MM.1S (cell line): ENCODE data around the gene FGFRL1.
"Not testable (repeated sequence)": the region's sequence is repeated elsewhere in the genome, so short reads cannot be mapped to it uniquely, and the experiment has no call there.

ENCODE experiments used
- DNase-seq: peaks from one replicate; pipeline ENCODE4 v3.0.0-alpha.2; 2015
- H2AFZ ChIP-seq: fragments of 300-600 bp; sonication (generic); 2 replicates; pipeline ENCODE4 v1.6.0; 2016; ENCODE audit warnings: antibody characterized with exemption, low read length
- H3F3A ChIP-seq: fragments of 300-600 bp; sonication (generic); 2 replicates; pipeline ENCODE4 v1.6.1; 2016; ENCODE audit warnings: mild to moderate bottlenecking, antibody characterized with exemption, low read length, moderate library complexity, mixed read lengths; ENCODE audit not compliant: insufficient read depth
- H3K27ac ChIP-seq: fragments of 300-600 bp; sonication (generic); 2 replicates; pipeline ENCODE4 v1.5.1; 2016; ENCODE audit warnings: mild to moderate bottlenecking, low read length
- H3K27me3 ChIP-seq: fragments of 300-600 bp; sonication (generic); replicated peaks from 2 replicates; pipeline ENCODE4 v1.6.0; 2016; ENCODE audit warnings: low read length; ENCODE audit not compliant: insufficient read depth
- H3K36me3 ChIP-seq: fragments of 300-600 bp; sonication (generic); replicated peaks from 2 replicates; pipeline ENCODE4 v1.6.1; 2016; ENCODE audit warnings: mild to moderate bottlenecking, low read length, mixed read lengths; ENCODE audit not compliant: insufficient read depth
- H3K4me1 ChIP-seq: fragments of 300-600 bp; sonication (generic); 2 replicates; pipeline ENCODE4 v1.6.1; 2016; ENCODE audit warnings: low read length, mixed read lengths
- H3K4me2 ChIP-seq: fragments of 300-600 bp; sonication (generic); 2 replicates; pipeline ENCODE4 v1.6.0; 2016; ENCODE audit warnings: low read depth, low read length
- H3K4me3 ChIP-seq: fragments of 300-600 bp; sonication (generic); 2 replicates; pipeline ENCODE4 v1.5.1; 2016; ENCODE audit warnings: low read length, mixed read lengths
- H3K79me2 ChIP-seq: fragments of 300-600 bp; sonication (generic); 2 replicates; pipeline ENCODE4 v1.6.1; 2016; ENCODE audit warnings: mixed run types, low read length, mixed read lengths
- H3K9ac ChIP-seq: fragments of 300-600 bp; sonication (generic); 2 replicates; pipeline ENCODE4 v1.6.1; 2016; ENCODE audit warnings: low read length, mixed read lengths
- H3K9me2 ChIP-seq: fragments of 300-600 bp; sonication (generic); replicated peaks from 2 replicates; pipeline ENCODE4 v1.6.1; 2016; ENCODE audit warnings: mild to moderate bottlenecking, low read length, mixed read lengths; ENCODE audit not compliant: insufficient read depth
- H3K9me3 ChIP-seq: fragments of 300-600 bp; sonication (generic); replicated peaks from 2 replicates; pipeline ENCODE4 v1.6.1; 2016; ENCODE audit warnings: mild to moderate bottlenecking, low read length, mixed read lengths; ENCODE audit not compliant: insufficient read depth
- H4K20me1 ChIP-seq: fragments of 300-600 bp; sonication (generic); 2 replicates; pipeline ENCODE4 v1.6.1; 2016; ENCODE audit warnings: mild to moderate bottlenecking, low read length, moderate library complexity, mixed read lengths; ENCODE audit not compliant: insufficient read depth
- EZH2 ChIP-seq: fragments of 300-600 bp; sonication (generic); optimal IDR thresholded peaks from 2 replicates; pipeline ENCODE3; 2017; ENCODE audit warnings: low read depth, mild to moderate bottlenecking, antibody characterized with exemption, low read length, mixed read lengths
- EZH2phosphoT487 ChIP-seq: fragments of 300-600 bp; sonication (generic); IDR thresholded peaks from 2 replicates; pipeline ENCODE4 v1.6.1; 2018; ENCODE audit warnings: antibody characterized with exemption, low read length
- TF ChIP-seq, protein P1 (sequence below): fragments of 300-600 bp; sonication (generic); IDR thresholded peaks from 2 replicates; pipeline ENCODE4 v1.5.1; 2016; ENCODE audit warnings: antibody characterized with exemption, low read length, mixed read lengths

Gene FGFRL1

DNA sequence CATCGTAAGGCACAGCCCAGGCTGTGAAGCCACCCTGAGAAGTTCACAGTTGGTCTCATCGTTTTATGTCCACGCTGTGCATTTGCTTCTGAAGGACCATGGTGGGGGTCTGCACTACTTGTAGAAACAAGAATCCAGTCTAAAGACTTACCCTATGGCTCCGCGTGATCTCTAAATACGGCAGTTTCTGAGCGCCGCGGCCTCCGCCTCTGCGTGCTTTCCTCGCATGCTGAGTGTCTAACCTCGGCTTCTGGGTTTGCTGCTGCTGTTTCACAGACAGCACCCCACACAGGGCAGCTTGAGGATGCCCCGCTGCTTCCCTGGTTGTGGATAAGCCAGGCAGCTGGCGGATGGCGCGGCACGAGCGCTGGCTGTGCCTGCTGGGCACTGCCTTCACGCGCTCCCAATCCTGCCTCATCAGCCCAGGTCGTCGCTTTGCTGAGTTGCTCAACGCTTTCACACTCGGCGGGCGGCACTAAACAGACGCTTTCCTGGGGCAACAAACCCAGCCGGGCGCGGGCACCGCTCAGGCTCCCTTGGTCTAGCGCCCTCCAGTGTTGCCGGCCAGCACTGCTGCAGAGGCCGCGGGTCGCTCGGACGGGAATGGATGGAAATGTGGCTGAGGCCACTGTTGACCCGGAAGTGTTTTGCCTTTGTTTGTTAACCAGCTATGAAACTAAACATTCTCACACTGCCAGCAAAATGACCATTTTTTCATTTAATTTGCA lies 39.2 kb downstream of the FGFRL1 start:
- H3K9me3 ChIP-seq: no peaks in the 10 kb centered on the region
- H3K4me1 ChIP-seq: no peaks in the 10 kb centered on the region
- H3K27ac ChIP-seq: no peak overlapping the region
- TF ChIP-seq EZH2 (no peak), EZH2phosphoT487 (no peak)
- TF ChIP-seq, protein P1, sequence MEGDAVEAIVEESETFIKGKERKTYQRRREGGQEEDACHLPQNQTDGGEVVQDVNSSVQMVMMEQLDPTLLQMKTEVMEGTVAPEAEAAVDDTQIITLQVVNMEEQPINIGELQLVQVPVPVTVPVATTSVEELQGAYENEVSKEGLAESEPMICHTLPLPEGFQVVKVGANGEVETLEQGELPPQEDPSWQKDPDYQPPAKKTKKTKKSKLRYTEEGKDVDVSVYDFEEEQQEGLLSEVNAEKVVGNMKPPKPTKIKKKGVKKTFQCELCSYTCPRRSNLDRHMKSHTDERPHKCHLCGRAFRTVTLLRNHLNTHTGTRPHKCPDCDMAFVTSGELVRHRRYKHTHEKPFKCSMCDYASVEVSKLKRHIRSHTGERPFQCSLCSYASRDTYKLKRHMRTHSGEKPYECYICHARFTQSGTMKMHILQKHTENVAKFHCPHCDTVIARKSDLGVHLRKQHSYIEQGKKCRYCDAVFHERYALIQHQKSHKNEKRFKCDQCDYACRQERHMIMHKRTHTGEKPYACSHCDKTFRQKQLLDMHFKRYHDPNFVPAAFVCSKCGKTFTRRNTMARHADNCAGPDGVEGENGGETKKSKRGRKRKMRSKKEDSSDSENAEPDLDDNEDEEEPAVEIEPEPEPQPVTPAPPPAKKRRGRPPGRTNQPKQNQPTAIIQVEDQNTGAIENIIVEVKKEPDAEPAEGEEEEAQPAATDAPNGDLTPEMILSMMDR: no peak
- H3K4me3 ChIP-seq: no peak overlapping the region
- no peak overlapping the region for H2AFZ ChIP-seq
- H3K36me3 ChIP-seq: no peaks in the 10 kb centered on the region
- H3K9ac ChIP-seq: no peak overlapping the region
- no peaks in the 10 kb centered on the region for H3K79me2 ChIP-seq
- no peaks in the 10 kb centered on the region for H4K20me1 ChIP-seq
- H3F3A ChIP-seq: no peaks in the 10 kb centered on the region
- H3K4me2 ChIP-seq: no peak overlapping the region
- no peaks in the 10 kb centered on the region for H3K9me2 ChIP-seq
- DNase-seq: no peak
- H3K27me3 ChIP-seq: peaks cover 9% of the 10 kb centered on the region; the same call in 1 of the 2 replicates

DNA sequence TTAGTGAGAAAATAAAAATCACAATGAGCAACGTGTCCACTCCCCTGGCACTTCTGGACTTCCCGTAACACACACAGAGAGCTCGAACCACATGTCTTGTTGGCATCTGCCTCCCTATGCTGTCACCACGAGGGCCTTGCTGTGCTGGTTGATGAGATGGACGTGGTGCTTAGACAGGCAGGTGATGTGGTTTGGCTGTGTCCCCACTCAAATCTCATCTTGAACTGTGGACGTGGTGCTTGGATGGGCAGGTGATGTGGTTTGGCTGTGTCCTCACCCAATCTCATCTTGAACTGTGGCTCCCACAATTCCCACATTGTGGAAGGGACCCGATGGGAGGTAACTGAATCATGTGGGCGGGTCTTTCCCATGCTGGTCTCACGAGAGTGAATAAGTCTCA lies 40.0 kb downstream of the FGFRL1 start:
- no peaks in the 10 kb centered on the region for H3K9me3 ChIP-seq
- peaks cover 17% of the 10 kb centered on the region for H3K27me3 ChIP-seq
- H2AFZ ChIP-seq: no peak overlapping the region
- H3K79me2 ChIP-seq: no peaks in the 10 kb centered on the region
- H3K27ac ChIP-seq: no peak overlapping the region
- H3F3A ChIP-seq: no peaks in the 10 kb centered on the region
- H4K20me1 ChIP-seq: no peaks in the 10 kb centered on the region
- no peaks in the 10 kb centered on the region for H3K4me1 ChIP-seq
- TF ChIP-seq, protein P1: no peak
- no peak for TF ChIP-seq EZH2phosphoT487
- no peak for TF ChIP-seq EZH2
- no peaks in the 10 kb centered on the region for H3K9me2 ChIP-seq
- no peaks in the 10 kb centered on the region for H3K36me3 ChIP-seq
- H3K4me2 ChIP-seq: no peak overlapping the region
- no peak overlapping the region for H3K9ac ChIP-seq
- no peak for DNase-seq
- H3K4me3 ChIP-seq: no peak overlapping the region

DNA sequence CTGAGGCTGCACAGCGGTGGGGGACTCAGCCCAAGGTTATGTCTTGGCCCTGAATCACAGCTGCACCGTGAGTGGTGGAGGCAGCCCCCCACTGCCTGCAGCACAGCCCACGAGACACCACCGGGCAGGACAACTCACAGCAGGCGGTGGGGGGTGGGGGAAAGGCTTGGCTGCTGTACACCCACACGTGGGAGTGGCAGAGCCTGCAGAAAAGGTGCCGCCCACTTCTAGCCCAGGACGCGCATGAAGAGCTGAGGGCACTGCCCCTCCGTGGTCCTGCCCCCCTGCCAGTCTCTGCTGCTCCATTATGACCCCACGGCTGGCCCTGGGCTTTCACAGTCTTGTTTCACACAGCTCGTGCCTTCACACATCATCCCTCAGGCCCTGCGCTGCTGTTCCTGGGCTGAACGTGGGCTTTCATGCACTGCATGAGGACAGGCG lies 40.8 kb downstream of the FGFRL1 start:
- H3K27me3 ChIP-seq: peaks cover 24% of the 10 kb centered on the region
- no peaks in the 10 kb centered on the region for H3K4me1 ChIP-seq
- no peaks in the 10 kb centered on the region for H4K20me1 ChIP-seq
- no peak for DNase-seq
- H3K36me3 ChIP-seq: no peaks in the 10 kb centered on the region
- no peaks in the 10 kb centered on the region for H3K9me2 ChIP-seq
- no peaks in the 10 kb centered on the region for H3F3A ChIP-seq
- no peak overlapping the region for H2AFZ ChIP-seq
- no peaks in the 10 kb centered on the region for H3K79me2 ChIP-seq
- TF ChIP-seq EZH2phosphoT487 (no peak), EZH2 (no peak)
- no peak overlapping the region for H3K4me3 ChIP-seq
- H3K27ac ChIP-seq: no peak overlapping the region
- H3K4me2 ChIP-seq: no peak overlapping the region
- H3K9ac ChIP-seq: no peak overlapping the region
- H3K9me3 ChIP-seq: no peaks in the 10 kb centered on the region

DNA sequence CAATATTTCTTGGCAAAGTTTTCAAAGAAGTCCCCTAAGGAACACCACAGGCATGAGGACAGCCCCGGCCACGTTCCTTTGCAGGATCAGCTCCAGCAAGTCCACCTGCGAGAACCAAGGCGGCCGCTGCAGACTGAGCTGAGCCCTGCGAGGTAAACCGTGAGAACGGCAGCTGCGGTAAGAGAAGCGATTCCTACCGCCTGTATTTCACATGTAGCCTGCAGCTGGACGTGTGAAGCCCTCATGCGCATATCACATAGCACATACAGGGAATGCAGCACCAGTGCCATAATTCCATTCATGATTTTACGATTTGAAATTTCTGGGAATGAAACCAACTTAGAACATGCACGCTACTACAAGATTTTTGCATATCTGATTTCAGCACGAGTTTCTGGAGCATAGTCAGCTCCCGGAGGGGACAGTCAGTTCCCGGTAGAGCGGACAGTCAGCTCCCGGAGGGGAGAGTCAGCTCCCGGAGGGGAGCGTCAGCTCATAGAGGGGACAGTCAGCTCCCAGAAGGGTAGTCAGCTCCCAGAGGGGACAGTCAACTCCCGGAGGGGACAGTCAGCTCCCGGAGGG lies 41.7 kb downstream of the FGFRL1 start:
- Histone ChIP-seq H3K27ac (no peak overlapping the region), H3K36me3 (no peaks in the 10 kb centered on the region), H3K27me3 (peaks cover 27% of the 10 kb centered on the region), H3K9me3 (no peaks in the 10 kb centered on the region), H3F3A (no peaks in the 10 kb centered on the region), H3K4me2 (no peak overlapping the region), H3K4me1 (no peaks in the 10 kb centered on the region), H3K9ac (no peak overlapping the region), H4K20me1 (no peaks in the 10 kb centered on the region), H3K9me2 (no peaks in the 10 kb centered on the region), H3K4me3 (no peak overlapping the region), H2AFZ (no peak overlapping the region), H3K79me2 (no peaks in the 10 kb centered on the region)
- no peak for TF ChIP-seq EZH2phosphoT487
- TF ChIP-seq EZH2: no peak
- TF ChIP-seq, protein P1: no peak
- no peak for DNase-seq

DNA sequence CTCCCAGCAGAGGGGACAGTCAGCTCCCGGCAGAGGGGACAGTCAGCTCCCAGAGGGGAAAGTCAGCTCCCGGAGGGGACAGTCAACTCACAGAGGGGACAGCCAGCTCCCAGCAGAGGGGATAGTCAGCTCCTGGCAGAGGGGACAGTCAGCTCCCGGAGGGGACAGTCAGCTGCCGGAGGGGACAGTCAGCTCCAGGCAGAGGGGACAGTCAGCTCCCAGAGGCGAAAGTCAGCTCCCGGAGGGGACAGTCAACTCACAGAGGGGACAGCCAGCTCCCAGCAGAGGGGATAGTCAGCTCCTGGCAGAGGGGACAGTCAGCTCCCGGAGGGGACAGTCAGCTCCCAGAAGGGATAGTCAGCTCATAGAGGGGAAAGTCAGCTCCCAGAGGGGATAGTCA lies 42.5 kb downstream of the FGFRL1 start:
- DNase-seq, H3K27ac ChIP-seq, H3F3A ChIP-seq, H3K36me3 ChIP-seq, H4K20me1 ChIP-seq, H3K4me3 ChIP-seq, H3K79me2 ChIP-seq, H3K9ac ChIP-seq, H3K4me2 ChIP-seq, H2AFZ ChIP-seq, H3K9me3 ChIP-seq, H3K4me1 ChIP-seq, H3K9me2 ChIP-seq: not testable (repeated sequence)
- H3K27me3 ChIP-seq: peaks cover 27% of the 10 kb centered on the region
